Vagina (tissue), 2 donors: ENCODE data around the gene ATP5MC2.

ENCODE experiments used
- CTCF ChIP-seq, 3 experiments: fragments of 450-650 bp in 2 of 3; fragments of 200-600 bp in 1 of 3; sonication (generic) in 1 of 3; IDR thresholded peaks; one replicate each; pipeline ENCODE4 v1.5.1; 2017 to 2019; ENCODE audit warnings: antibody characterized with exemption in 3 of 3, mild to moderate bottlenecking in 2 of 3, moderate library complexity in 2 of 3
- POLR2AphosphoS5 ChIP-seq, 2 donors: sonication (generic); formaldehyde crosslinking; IDR thresholded peaks; one replicate each; pipeline ENCODE4 v1.9.0; 2017; ENCODE audit warnings: antibody characterized with exemption in 2 of 2, mild to moderate bottlenecking in 2 of 2, low read depth in 1 of 2; ENCODE audit not compliant: insufficient read depth in 1 of 2

GRCh38 chr12:53631721-53632120 is 44.2 kb downstream of the ATP5MC2 start:
- TF ChIP-seq CTCF (IDR thresholded peaks at IDR 0.05) (no peak), POLR2AphosphoS5 (IDR thresholded peaks at IDR 0.05; ENCODE audit: insufficient read depth in 1 of 2, low read depth in 1 of 2) (no peak)
